ENCODE results near the gene TUBB6.

Gene TUBB6

GRCh38 chr18:12373771-12374116 is 65.7 kb downstream of the TUBB6 start:
- peaks cover 13% of the 10 kb centered on the region for H3K36me3 ChIP-seq (ENCODE audit: insufficient read depth, low read length)
- H3K9me3 ChIP-seq (ENCODE audit: low read length), result no peaks in the 10 kb centered on the region
- H3K4me1 ChIP-seq (ENCODE audit: insufficient read depth, low read length), result peaks cover 20% of the 10 kb centered on the region
- no peak overlapping the region for H3K27ac ChIP-seq (ENCODE audit: low read depth, low read length)
- H3K9ac ChIP-seq (ENCODE audit: low read length), result no peak overlapping the region
- H3K27me3 ChIP-seq (ENCODE audit: control insufficient read depth in 1 of 2, insufficient read depth in 2 of 2, low read length in 2 of 2), result no peaks in the 10 kb centered on the region
- H3K4me3 ChIP-seq (ENCODE audit: low read depth in 1 of 2, low read length in 2 of 2), result no peak overlapping the region

DNA sequence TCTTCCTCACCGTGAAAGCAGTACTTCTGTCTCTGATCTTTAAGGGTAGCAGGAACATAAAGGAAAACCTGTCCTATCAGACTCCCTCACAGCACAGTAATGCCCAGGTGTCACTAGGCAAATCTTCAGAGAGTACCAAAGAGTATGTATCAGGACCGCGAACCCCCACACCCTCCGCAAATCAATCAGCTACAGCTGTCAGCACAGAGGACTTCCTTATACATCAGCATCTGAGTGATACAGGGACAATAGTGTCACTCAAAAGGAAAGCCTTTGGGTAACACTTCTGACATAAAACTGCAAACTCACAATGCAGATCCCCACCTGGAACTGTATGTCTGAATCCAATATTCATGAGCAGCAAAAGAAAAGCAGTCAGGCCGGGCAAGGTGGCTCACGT is 66.4 kb downstream of the TUBB6 start:
- no peaks in the 10 kb centered on the region for H3K9me3 ChIP-seq (ENCODE audit: low read length)
- H3K9ac ChIP-seq (ENCODE audit: low read length), result no peak overlapping the region
- H3K4me3 ChIP-seq (ENCODE audit: low read depth in 1 of 2, low read length in 2 of 2), result no peak overlapping the region
- H3K27ac ChIP-seq (ENCODE audit: low read depth, low read length), result no peak overlapping the region
- no peaks in the 10 kb centered on the region for H3K27me3 ChIP-seq (ENCODE audit: control insufficient read depth in 1 of 2, insufficient read depth in 2 of 2, low read length in 2 of 2)
- peaks cover 7% of the 10 kb centered on the region for H3K36me3 ChIP-seq (ENCODE audit: insufficient read depth, low read length)
- H3K4me1 ChIP-seq (ENCODE audit: insufficient read depth, low read length), result peaks cover 20% of the 10 kb centered on the region

Measured in muscle layer of colon (tissue), 2 donors.